Suppressor macrophage treated with lipopolysaccharide for 1 hour (primary cell): ENCODE measurements around the gene SMIM13.
"Not testable (repeated sequence)": the region's sequence is repeated elsewhere in the genome, so short reads cannot be mapped to it uniquely, and the experiment has no call there.

Experiments
- DNase-seq, 3 donors: peaks; one replicate each; pipeline ENCODE4 v3.0.0-alpha.2; 2020 to 2022

Gene SMIM13

DNA sequence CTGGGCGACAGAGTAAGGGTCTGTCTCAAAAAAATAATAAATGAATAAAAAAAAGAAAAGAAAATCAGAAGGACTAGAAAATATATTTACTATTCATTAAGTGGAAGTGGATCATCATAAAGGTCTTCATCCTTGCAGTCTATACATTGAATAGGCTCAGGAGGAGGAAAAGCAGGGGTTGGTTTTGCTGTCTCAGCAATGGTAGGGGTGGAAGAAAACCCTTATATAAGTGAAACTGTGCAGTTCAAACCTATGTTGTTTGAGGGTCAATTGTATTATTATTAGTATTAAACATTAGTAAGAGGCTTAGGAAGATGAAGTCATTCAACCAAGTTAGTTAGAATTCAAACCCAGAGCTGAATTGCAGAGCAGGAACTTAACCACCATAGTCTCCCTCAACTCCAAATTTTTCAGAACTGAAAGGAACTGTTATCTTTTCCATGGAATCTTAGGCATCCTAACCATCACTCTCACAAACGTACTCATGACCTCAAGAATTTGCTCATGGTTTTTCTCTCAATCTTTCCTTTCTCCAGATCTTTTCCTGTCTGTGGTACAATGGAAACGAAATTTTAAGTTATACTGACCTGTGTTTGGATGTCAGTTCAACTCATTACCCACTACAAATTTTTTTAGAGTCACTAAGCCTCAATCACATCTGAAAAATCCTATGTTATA lies 7.7 kb upstream of the SMIM13 start:
- no peak for DNase-seq

DNA sequence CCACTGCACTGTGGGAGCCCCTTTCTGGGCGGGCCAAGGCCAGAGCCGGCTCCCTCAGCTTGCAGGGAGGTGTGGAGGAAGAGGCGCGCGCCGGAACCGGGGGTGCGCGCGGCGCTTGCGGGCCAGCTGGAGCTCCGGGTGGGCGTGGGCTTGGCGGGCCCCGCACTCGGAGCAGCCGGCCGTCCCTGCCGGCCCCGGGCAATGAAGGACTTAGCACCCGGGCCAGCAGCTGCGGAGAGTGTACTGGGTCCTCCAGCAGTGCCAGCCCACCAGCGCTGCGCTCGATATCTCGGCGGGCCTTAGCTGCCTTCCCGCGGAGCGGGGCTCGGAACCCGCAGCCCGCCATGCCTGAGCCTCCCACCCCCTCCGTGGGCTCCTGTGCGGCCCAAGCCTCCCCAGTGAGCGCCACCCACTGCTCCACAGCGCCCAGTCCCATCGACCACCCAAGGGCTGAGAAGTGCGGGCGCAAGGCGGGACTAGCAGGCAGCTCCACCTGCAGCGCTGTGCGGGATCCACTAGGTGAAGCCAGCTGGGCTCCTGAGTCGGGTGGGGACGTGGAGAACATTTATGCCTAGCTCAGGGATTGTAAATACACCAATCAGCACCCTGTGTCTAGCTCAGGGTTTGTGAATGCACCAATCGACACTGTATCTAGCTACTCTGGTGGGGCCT lies 6.4 kb upstream of the SMIM13 start:
- not testable (repeated sequence) for DNase-seq

DNA sequence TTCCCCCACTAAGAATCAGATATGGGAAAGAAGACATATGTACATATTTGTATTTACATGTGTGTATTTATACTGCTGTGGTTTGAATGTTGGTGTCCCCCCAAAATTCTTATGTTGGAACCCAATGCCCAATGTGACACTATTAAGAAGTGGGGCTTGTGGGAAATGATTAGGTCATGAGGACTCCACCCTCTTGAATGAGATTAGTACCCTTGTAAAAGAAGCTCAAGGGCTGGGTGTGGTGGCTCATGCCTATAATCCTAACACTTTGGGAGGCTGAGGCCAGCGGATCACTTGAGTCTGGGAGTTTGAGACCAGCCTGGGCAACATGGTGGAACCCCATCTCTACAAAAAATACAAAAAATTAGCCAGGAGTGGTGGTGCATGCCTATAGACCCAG lies 3.9 kb upstream of the SMIM13 start:
- DNase-seq: no peak

DNA sequence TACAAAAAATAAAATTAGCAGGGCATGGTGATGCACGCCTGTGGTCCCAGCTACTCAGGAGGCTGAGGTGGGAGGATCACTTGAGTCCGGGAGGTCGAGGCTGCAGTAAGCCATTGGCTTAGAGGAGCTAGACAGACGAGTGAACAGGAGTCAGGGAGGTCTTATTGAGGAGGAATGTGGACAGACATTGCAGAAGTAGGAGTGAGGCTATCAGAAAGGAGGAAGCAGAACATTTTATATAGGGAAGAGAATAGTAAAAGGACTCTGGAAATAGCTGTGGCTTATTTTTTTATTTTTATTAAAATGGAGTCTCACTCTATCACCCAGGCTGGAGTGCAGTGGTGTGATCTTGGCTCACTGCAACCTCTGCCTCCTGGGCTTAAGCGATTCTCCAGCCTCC lies 2.5 kb upstream of the SMIM13 start:
- DNase-seq: peak; percentile 12 to 27 (median 25)

DNA sequence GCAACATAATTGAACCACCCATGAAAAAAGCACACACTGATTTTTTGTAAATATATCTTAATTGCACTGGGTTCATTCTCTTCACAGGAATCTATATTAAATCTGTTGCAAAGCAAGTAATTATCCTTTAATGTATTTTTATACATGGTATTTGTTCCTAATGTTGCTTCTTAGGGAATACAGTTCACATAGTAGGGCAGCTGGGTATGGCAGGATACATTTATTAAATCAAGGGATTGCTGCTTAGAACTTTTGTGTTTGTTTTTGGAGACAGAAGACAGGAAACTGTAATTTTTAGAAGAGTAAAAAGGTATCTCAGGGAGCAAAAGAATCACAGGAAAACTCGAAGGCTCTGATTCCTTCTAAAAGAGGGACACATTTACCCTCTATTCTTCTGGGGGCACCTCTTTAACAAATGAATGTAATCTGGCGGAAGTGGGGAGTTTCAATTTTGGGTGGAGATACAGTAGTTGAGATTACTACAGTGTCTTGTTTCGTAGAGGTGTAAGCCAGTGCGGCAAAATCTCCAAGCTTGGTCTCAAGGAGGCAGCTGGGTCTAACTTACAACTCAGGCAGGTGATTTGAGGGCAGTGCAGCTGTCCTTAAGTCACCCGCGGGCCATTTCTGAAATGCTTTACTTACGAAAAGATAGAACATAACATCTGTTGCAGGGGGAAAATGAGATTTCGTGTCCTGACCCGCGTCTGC lies 812 bp upstream of the SMIM13 start:
- no peak for DNase-seq

DNA sequence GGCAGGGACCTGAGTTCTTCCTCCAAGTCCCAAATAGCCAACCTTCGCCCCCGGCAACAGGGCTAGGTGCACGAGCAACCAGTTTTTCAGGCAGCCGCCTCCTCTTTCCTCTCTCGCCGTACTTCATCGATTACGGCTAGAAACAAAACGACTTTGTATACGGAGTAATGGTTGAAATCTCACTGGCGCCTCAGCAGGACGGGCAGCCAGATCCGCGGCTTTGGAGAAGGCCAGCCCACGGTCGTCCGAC lies 333 bp upstream of the SMIM13 start:
- DNase-seq: no peak

DNA sequence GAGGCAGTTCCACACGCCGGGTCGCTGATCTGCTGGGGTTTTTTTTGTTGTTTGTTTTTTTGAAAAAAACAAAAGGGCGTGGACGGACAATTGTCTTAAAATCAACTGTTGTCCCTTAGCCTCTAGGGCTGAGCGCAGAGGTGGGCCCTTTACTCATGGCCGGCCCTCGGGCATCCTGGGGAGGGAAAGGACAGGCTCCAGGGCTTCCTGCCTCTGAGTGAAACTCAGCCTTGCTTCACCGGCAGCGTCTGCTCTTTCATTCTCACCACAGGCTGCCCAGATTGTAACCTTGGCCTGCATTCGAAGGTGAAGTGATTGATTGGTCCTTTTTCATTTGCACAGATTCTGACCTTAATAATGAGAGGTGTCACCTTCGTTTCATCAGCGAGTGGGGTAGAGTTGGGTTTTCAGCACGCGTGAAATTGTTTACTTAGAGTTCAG lies 797 bp downstream of the SMIM13 start:
- peak in 1 of 3 donors; percentile 68 for DNase-seq

DNA sequence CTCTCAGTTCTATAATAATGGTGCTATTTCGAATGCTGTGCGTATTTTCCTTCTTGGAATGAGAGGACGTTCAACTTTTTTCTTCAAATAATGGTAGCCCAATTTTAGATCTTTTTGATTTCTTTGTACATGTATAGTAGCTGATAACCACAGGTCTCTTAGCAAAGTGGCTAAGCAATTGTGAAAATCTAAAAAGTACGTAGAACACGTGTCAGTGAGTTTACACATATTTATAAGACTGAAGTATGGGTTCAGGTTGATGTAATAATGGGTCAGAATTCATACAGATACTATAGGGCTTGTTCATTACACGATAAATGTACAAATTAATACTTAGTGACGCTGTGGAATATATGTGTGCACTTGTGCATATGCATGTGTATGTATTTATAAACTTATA lies 1.3 kb downstream of the SMIM13 start:
- peak; percentile 13 to 63 (median 49) for DNase-seq

DNA sequence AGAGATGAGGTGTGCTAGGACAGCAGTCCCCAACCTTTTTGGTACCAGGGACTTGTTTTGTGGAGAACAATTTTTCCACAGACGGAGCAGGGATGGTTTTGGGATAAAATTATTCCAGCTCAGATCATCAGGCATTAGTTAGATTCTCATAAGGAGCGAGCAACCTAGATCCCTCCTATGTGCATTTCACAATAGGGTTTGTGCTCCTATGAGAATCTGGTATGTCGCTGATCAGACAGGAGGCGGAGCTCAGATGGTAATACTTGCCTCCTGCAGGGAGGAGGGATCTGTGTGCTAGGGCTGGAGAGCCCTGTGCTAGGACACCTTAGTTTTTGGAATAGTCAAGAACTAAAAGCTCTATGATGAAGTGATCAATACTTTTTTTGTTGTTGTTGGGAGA lies 2.5 kb downstream of the SMIM13 start:
- peak; percentile 49 to 57 (median 55) for DNase-seq

DNA sequence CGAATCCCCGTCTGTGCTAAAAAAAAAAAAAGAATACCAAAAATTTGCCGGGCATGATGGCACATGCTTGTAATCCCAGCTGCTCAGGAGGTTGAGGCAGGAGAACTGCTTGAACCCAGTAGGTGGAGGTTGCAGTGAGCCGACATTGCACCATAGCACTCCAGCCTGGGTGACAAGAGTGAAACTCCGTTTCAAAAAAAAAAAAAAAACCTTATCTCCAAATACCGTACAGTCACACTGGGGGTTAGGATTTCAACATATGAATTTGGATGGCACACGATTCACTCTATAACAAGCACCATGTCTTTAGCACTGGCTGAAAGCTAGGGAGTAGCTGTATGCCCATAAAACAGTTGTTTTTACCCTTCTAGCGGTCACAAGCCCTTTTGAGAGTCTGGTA lies 3.8 kb downstream of the SMIM13 start:
- DNase-seq: peak in 1 of 3 donors; percentile 20

DNA sequence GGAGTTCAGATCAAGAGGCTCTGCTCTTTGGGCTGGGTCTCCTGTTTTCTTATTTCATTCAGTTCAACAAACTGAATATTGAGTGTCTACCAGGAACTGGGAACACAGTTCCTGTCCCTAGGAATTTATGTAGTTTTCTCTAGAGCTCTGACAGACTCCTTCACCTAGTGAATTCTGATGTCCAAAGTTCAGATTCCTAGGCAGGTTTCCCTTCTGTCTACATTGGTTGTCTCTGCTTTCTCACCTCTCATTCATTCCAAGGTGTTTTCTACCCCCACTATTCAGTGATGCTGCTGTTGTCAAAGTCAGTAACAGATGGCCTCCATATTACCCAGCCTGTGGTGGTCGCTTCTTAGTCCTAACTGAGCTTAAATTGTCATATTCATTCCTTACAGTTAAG lies 4.4 kb downstream of the SMIM13 start:
- DNase-seq: no peak

DNA sequence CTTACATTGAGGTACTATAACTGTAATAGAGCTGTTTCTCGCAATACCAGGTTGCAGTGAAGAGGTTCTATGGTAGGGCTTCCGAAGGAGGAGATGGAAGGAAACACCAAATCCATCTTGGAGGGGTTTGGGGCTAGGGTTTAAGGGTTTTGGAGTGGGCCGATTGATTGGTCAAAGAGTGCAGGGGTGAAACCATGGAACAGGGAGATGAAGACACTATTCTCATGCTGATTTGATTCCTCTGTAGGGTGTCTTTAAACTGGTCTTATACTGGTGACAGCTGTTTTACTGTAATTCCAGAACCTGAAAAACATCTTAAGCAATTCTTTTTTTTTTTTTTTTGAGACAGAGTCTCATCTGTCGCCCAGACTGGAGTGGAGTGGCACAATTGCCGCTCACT lies 7.8 kb downstream of the SMIM13 start:
- no peak for DNase-seq

DNA sequence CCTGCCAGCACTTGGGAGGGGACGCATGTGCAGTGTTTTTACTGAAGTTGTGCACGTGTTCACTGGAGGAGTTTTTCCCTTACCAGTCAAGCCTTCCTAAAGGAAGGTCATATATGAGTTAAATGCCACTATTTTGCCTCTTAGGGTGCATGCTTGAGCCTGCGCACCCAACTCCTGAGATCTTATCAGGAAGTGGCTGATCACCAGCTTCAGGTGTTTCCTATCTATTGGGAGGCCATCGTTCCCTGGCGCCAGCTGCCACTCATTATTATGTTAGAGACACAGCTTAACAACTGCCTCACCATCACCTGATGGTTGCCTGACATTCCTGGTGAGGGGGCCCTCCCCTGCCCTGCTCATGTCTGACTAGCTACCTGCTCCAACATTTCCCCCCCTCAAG lies 9.4 kb downstream of the SMIM13 start:
- DNase-seq: no peak

DNA sequence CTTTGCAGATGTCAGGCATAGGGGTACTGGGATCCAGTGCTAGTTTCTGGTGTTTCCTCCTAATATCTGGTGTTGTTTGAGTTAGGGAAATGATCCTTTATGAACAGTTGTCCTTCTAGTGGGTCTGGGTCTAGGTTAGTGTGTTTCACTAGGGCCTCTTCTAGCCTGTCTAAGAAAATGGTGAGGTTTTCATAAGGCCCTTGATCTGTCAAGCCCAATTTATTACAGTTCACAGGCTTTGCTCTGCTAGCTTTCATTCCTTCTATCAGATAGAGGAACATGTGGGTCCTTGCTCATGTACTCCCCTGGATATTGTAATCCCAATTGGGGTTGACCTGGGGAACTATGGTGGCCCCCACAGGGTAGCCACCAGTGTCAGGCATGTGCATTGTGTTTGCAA lies 15.1 kb downstream of the SMIM13 start:
- no peak for DNase-seq

DNA sequence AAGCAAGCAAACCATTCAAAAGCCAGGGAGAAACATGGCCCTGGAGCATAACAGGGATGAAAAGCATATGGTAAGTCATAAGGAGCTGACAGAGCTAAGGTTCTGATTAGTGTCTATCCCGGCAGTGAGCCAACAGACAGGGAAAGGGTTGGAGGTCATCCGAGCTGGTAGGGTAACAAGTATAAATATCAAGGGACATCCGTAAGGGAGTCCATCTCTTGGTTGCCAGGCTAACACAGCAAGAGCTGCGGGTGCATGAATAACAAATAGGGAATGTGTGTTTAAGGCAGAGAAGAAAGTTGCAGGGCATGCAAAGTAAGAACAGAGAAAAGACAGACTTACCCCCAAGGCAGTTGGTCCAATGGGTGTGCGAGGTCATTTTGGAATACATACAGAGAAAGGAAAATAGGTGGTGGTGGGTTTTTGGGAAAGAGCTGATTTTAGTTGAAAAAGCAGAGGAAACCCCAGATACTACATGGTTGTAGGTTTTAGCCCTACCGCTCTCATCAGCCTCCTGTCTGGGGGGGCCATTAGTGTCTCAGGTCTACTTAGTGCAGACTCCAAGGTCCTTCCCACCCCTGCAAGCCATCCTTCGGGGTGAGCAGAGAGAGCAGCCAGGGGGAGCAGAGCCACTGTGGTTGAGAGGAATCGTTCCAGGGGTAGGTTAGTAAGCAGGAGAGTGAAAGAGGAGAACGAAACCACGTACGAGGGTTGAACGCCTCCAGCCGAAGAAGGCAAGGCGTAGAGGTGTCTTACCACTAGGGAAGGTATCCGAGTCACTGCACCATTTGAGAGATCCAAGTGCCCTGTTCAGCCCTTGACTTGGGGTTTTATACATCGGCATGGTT lies 17.5 kb downstream of the SMIM13 start, which contains the start of gene ERVFRD-1:
ERVFRD-1 (minus strand) TSS at position 805 of the 848 bp plus-strand sequence. CDS start 6,415 bp downstream, outside the sequence.
- DNase-seq: no peak

DNA sequence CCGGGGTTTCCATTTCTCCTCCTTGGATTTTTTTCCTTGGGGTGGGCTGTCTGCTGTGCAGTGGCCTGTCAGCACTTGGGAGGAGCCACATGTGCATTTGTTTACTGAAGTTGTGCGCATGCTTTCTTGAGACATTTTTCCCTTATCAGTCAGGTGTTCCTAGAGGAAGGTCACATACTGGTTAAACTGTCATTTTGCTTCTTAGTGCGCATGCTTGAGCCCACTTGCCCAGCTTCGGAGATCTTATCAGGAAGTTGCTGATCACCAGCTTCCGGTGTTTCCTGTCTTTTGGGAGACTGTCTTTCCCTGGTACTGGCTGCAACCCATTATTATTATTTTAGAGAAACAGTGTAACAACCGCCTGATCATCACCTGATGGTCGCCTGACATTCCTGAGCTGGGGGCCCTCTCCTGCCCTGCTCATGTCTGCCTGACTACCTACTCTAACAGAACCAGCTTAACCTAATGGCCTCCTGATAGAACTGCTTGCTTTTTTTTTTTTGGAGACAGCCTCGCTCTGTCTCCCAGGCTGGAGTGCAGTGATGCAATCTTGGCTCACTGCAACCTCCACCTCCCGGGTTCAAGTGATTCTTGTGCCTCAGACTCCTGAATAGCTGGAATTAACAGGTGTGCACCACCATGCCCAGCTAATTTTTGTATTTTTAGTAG lies 18.3 kb downstream of the SMIM13 start:
- peak; percentile 35 to 52 (median 47) for DNase-seq

DNA sequence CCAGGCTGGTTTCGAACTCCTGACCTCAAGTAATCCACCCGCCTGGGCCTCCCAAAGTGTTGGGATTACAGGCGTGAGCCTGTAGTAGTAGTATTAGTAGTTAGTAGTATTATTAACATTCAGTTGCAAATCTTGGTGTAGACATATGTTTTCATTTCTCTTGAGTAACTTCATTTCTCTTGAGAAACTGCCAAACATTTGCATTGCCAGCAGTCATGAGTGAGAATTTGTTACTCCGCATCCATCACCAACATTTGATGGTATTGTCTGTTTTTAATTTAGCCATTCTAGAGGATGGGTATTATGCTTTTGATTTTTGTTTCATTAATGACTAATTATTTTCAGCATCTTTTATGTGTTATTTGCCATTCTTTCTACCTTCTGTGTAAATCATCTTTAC lies 19.4 kb downstream of the SMIM13 start:
- no peak for DNase-seq

DNA sequence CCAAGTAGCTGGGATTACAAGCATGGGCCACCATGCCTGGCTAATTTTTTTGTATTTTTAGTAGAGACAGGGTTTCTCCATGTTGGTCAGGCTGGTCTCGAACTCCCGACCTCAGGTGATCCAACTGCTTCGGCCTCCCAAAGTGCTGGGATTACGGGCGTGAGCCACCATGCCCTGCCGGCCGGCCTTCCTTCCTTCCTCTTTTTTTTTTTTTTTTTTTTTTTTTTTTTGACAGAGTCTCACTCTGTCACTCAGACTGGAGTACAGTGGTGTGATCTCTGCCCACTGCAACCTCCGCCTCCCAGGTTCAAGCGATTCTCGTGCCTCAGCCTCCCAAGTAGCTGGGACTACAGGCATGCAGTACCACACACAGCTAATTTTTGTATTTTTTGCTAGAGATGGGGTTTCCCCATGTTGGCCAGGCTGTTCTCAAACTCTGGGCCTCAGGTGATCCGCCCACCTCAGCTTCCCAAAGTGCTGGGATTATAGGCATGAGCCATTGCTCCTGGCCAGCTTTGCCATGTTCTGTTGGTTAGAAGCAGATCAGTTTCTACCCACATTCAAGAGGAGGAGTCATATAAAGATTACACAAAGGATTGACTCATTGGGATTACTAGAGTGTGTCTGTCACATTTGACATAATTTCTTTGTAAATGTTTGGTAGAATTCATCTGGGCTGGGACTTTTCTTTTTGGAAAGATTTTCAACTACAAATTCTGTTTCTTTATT lies 22.3 kb downstream of the SMIM13 start:
- peak; percentile 70 to 88 (median 87) for DNase-seq

DNA sequence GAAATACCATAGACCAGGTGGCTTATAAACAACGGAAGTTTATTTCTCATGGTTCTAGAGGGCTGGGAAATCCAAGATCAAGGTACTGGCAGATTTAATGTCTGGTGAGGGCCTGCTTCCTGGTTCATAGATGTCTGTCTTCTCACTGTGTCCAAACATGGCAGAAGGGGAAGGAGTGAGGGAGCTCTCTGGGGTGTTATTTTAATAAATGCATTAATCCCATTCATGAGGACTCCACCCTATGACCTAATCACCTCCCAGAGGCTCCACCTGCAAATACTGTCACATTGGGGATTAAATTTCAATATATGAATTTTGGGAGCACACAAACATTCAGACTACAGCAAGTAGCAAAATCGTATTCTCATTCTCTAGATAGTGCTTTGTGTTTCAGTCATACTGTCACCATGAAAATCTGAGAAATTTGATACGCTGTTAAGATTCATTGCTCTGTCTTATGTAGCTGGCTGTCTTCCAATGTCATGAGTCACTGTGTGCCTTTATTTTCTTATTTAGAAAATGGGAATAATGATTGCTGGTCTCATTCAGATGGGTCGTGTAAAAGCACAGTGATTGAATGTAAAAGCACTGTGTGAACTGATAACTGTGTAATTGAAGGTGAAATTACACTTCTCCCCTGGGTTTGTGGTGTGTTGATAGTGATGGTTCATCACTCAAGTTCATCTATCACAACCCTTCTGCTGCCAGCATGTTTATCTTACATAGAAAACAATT lies 26.8 kb downstream of the SMIM13 start:
- DNase-seq: no peak

DNA sequence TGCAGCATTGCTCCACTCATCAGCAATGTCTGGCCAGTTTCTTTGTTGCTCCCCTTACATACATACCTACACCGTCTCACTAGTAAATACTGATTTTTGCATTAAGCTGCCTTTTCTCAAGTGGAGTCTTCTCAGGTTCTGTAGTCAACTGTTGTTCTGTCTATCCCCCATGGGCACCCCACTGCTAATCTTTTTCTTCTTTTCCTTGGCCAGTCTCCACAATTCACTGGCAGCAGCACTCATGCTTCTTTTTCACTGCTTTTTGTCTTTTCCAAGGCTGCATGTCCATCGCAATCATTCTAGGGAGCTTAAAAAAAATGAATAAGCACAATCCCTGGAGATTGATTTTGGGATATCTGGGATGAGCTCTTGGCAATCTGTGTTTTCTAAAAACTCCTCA lies 28.2 kb downstream of the SMIM13 start:
- no peak for DNase-seq

DNA sequence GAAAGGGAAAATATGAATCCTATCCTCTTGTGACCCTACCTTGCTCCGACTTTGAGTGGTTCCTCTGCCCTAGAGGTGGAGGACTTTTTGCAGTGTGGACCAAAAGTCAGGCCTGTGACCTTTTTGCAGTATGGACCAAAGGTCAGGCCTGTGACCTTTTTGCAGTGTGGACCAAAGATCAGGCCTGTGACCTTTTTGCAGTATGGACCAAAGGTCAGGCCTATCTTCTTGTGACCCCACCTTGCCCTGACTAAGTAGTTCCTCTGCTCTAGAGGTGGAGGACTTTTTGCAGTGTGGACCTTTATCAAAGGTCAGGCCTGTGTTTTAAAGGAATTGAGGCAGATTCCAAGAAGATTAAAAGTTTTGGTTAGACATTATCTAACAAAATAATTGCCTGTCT lies 28.7 kb downstream of the SMIM13 start:
- no peak for DNase-seq
